Mesenchymal stem cell (in vitro differentiated cells and primary cell): Measurements from ENCODE around the gene SLC7A9.
A peak's percentile ranks its signal among the peaks of the same experiment; 100 is the strongest.

Experiments used
- DNase-seq: peaks from one replicate; pipeline ENCODE4 v3.0.0-alpha.2; 2013
- H2AFZ ChIP-seq: one replicate; pipeline ENCODE4 v1.6.1; 2013; ENCODE audit warnings: low read depth, mild to moderate bottlenecking, control low read depth, inconsistent platforms, low read length, moderate library complexity
- H2AK5ac ChIP-seq: 2 replicates; pipeline ENCODE4 v1.6.1; 2013; ENCODE audit warnings: low read length, moderate library complexity, mild to moderate bottlenecking, inconsistent platforms; ENCODE audit not compliant: severe bottlenecking
- H2BK120ac ChIP-seq: one replicate; pipeline ENCODE4 v1.6.1; 2013; ENCODE audit warnings: low read depth, mild to moderate bottlenecking, inconsistent platforms, low read length, moderate library complexity
- H2BK12ac ChIP-seq, 2 experiments: one replicate each; pipeline ENCODE4 v1.6.1; 2013; ENCODE audit warnings: inconsistent platforms in 2 of 2, low read length in 2 of 2, mild to moderate bottlenecking in 2 of 2, moderate library complexity in 2 of 2, control low read depth in 1 of 2
- H2BK15ac ChIP-seq: one replicate; pipeline ENCODE4 v1.6.1; 2013; ENCODE audit warnings: mild to moderate bottlenecking, low read depth, inconsistent platforms; ENCODE audit not compliant: poor library complexity, severe bottlenecking
- H2BK5ac ChIP-seq: 2 replicates; pipeline ENCODE4 v1.6.1; 2013; ENCODE audit warnings: low read depth, mild to moderate bottlenecking, low read length, control low read depth, inconsistent platforms; ENCODE audit not compliant: poor library complexity, severe bottlenecking
- H3K14ac ChIP-seq, 2 experiments: one replicate each; pipeline ENCODE4 v1.6.1; 2013; ENCODE audit warnings: inconsistent platforms in 2 of 2, low read length in 2 of 2, control low read depth in 1 of 2, mild to moderate bottlenecking in 1 of 2, moderate library complexity in 1 of 2
- H3K18ac ChIP-seq, 2 experiments: one replicate each; pipeline ENCODE4 v1.6.1; 2013; ENCODE audit warnings: inconsistent platforms in 2 of 2, low read length in 2 of 2, control low read depth in 1 of 2, low read depth in 1 of 2, mild to moderate bottlenecking in 1 of 2
- H3K23ac ChIP-seq, 2 experiments: one replicate each; pipeline ENCODE4 v1.6.1; 2013; ENCODE audit warnings: inconsistent platforms in 2 of 2, low read length in 2 of 2, mild to moderate bottlenecking in 2 of 2, moderate library complexity in 2 of 2, control low read depth in 1 of 2
- H3K27ac ChIP-seq: 2 replicates; pipeline ENCODE4 v1.5.1; 2013; ENCODE audit warnings: mild to moderate bottlenecking, moderate library complexity, low read length, control low read depth, inconsistent platforms; ENCODE audit not compliant: poor library complexity, severe bottlenecking
- H3K27me3 ChIP-seq, 2 experiments: 2 replicates each; pipeline versions ENCODE4 v1.6.1 to v1.7.0; 2013; ENCODE audit warnings: low read length in 2 of 2, mild to moderate bottlenecking in 2 of 2, moderate library complexity in 2 of 2, control low read depth in 1 of 2, inconsistent platforms in 1 of 2; ENCODE audit not compliant: control insufficient read depth in 1 of 2, insufficient read depth in 1 of 2
- H3K36me3 ChIP-seq, 2 experiments: 2 replicates each; pipeline versions ENCODE4 v1.6.1 to v1.7.0; 2013; ENCODE audit warnings: low read length in 2 of 2, control low read depth in 1 of 2, inconsistent platforms in 1 of 2, low read depth in 1 of 2, mild to moderate bottlenecking in 1 of 2; ENCODE audit not compliant: insufficient read depth in 2 of 2, control insufficient read depth in 1 of 2
- H3K4ac ChIP-seq, 2 experiments: one replicate each; pipeline ENCODE4 v1.6.1; 2013; ENCODE audit warnings: inconsistent platforms in 2 of 2, low read length in 2 of 2, mild to moderate bottlenecking in 2 of 2, moderate library complexity in 2 of 2, control low read depth in 1 of 2, low read depth in 1 of 2
- H3K4me1 ChIP-seq: 2 replicates; pipeline ENCODE4 v1.6.1; 2013; ENCODE audit warnings: low read depth, low read length, control low read depth; ENCODE audit not compliant: control insufficient read depth, insufficient read depth
- H3K4me2 ChIP-seq: 2 replicates; pipeline ENCODE4 v1.6.1; 2013; ENCODE audit warnings: low read length, mild to moderate bottlenecking, inconsistent platforms; ENCODE audit not compliant: poor library complexity, severe bottlenecking
- H3K4me3 ChIP-seq, 2 experiments: 2 replicates each; pipeline versions ENCODE4 v1.5.1 to v1.7.0; 2013; ENCODE audit warnings: low read length in 2 of 2, mild to moderate bottlenecking in 2 of 2, control low read depth in 1 of 2, low read depth in 1 of 2; ENCODE audit not compliant: insufficient read depth in 1 of 2
- H3K79me1 ChIP-seq: replicated peaks from 2 replicates; pipeline ENCODE4 v1.6.1; 2013; ENCODE audit warnings: mild to moderate bottlenecking, control low read depth, low read length, inconsistent platforms; ENCODE audit not compliant: poor library complexity, severe bottlenecking
- H3K9ac ChIP-seq: 2 replicates; pipeline ENCODE4 v1.7.0; 2013; ENCODE audit warnings: mild to moderate bottlenecking, low read length, moderate library complexity
- H3K9me3 ChIP-seq: 2 replicates; pipeline ENCODE4 v1.7.0; 2013; ENCODE audit warnings: mild to moderate bottlenecking, low read length; ENCODE audit not compliant: control insufficient read depth
- H4K8ac ChIP-seq: one replicate; pipeline ENCODE4 v1.6.1; 2013; ENCODE audit warnings: inconsistent platforms, mild to moderate bottlenecking, low read length, moderate library complexity
- H4K91ac ChIP-seq: one replicate; pipeline ENCODE4 v1.6.1; 2013; ENCODE audit warnings: mild to moderate bottlenecking, low read length, inconsistent platforms
- WGBS: methylation state at CpG from one replicate; pipeline ENCODE4 v1.1.7; 2013; ENCODE audit warnings: mixed read lengths; 5-methylcytosine and 5-hydroxymethylcytosine counted together

Gene SLC7A9

GRCh38 chr19:32876236-32876918 is 6.8 kb upstream of the SLC7A9 start:
- Histone ChIP-seq H3K27me3 (no peaks in the 10 kb centered on the region), H3K14ac (no peak overlapping the region), H2AFZ (no peak overlapping the region), H3K4ac (no peak overlapping the region), H2BK15ac (no peak overlapping the region), H3K36me3 (peaks cover 21 to 30% of the 10 kb centered on the region in 2 experiments), H3K9ac (no peak overlapping the region), H2AK5ac (peak overlapping the region; percentile 63), H3K4me1 (peaks cover 16% of the 10 kb centered on the region), H2BK12ac (no peak overlapping the region), H2BK5ac (no peak overlapping the region), H3K27ac (no peak overlapping the region), H3K4me2 (no peak overlapping the region), H4K91ac (no peak overlapping the region), H3K79me1 (no peaks in the 10 kb centered on the region), H2BK120ac (no peak overlapping the region), H3K9me3 (no peaks in the 10 kb centered on the region), H3K4me3 (no peak overlapping the region), H3K23ac (no peak overlapping the region), H3K18ac (no peak overlapping the region), H4K8ac (no peak overlapping the region)
- 94% methylated on average over 9 of the region's 9 CpGs for WGBS
- no peak for DNase-seq

GRCh38 chr19:32875428-32875827 is 5.9 kb upstream of the SLC7A9 start:
- H3K27ac ChIP-seq: no peak overlapping the region
- no peak overlapping the region for H3K18ac ChIP-seq
- H3K9ac ChIP-seq: no peak overlapping the region
- 72% methylated on average over 6 of the region's 7 CpGs for WGBS
- H3K4ac ChIP-seq: no peak overlapping the region
- no peak overlapping the region for H2BK5ac ChIP-seq
- H3K23ac ChIP-seq: no peak overlapping the region
- H3K4me1 ChIP-seq: peaks cover 18% of the 10 kb centered on the region
- H2AK5ac ChIP-seq: no peak overlapping the region
- H3K9me3 ChIP-seq: no peaks in the 10 kb centered on the region
- H4K91ac ChIP-seq: peak overlapping the region; percentile 10
- DNase-seq: no peak
- no peak overlapping the region for H2BK15ac ChIP-seq
- no peak overlapping the region for H3K4me2 ChIP-seq
- H3K27me3 ChIP-seq: peaks cover 0 to 2% of the 10 kb centered on the region in 2 experiments
- no peak overlapping the region for H2BK12ac ChIP-seq
- no peak overlapping the region for H2BK120ac ChIP-seq
- no peaks in the 10 kb centered on the region for H3K79me1 ChIP-seq
- no peak overlapping the region for H3K4me3 ChIP-seq
- no peak overlapping the region for H2AFZ ChIP-seq
- no peak overlapping the region for H3K14ac ChIP-seq
- peak overlapping the region; percentile 48 for H4K8ac ChIP-seq
- peaks cover 21 to 30% of the 10 kb centered on the region in 2 experiments for H3K36me3 ChIP-seq

DNA sequence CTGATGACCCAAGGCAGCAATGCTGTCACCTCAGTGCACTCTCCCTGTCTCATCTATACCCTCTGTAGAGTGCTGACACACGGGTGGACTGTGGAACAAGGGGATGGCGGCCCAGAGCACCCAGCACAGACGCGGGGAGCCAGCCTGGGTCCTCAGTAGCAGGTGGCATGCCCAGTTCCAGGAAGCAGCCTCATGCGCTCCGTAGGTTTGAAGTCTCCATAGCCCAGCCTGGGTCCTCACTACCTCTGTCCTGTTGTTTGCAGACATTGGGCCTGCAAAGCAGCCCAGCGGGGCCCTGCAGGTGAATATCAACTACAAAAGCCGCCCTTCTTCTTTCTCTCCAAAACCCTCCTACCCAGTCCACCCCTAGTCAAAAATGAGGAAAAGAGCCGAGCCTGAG is 5.0 kb upstream of the SLC7A9 start:
- no peak overlapping the region for H3K14ac ChIP-seq
- WGBS: 79% methylated on average over 9 of the region's 9 CpGs

DNA sequence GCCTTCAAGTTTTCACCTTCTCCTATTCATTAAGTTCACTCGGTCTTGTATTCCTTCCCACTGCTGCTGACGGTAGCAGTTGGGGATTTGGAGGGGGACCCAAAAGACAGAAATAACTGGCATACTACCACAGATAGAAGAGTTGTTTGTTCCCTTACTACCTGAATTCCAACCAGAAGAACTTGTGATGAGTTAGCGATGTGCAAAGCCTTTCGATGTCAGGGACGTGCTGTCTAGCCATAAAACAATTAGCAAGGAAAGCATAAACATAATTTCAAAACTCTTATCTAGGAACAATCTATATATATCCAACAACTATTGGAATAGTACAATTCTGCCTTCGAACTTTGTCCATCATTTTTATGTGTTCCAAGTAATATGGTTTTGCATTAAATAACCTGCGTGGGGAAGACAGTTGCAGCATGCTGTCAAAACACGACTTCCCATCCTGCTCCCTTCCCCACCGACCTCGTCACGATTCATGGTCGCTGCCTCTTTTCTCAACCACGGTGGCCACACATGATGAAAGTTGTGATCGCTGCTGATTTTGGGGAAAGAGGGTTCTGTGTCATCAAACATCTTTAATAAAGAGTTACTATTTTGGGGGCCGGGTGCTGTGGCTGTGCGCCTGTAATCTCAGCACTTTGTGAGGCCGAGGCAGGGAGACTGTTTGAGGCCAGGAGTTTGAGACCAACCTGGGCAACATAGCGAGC is 3.8 kb upstream of the SLC7A9 start:
- Histone ChIP-seq H4K8ac (no peak overlapping the region), H3K18ac (no peak overlapping the region), H3K23ac (no peak overlapping the region), H3K79me1 (no peaks in the 10 kb centered on the region), H2BK120ac (no peak overlapping the region), H3K36me3 (peaks cover 9 to 11% of the 10 kb centered on the region in 2 experiments), H3K4me3 (no peak overlapping the region), H2BK5ac (no peak overlapping the region), H2BK15ac (no peak overlapping the region), H3K27me3 (peaks cover 0 to 6% of the 10 kb centered on the region in 2 experiments), H3K4me2 (no peak overlapping the region), H2AFZ (no peak overlapping the region), H4K91ac (no peak overlapping the region), H3K4me1 (peaks cover 23% of the 10 kb centered on the region), H3K27ac (no peak overlapping the region), H3K9ac (no peak overlapping the region), H2AK5ac (no peak overlapping the region), H3K14ac (no peak overlapping the region), H3K9me3 (no peaks in the 10 kb centered on the region), H2BK12ac (no peak overlapping the region), H3K4ac (no peak overlapping the region)
- no peak for DNase-seq
- 87% methylated on average over 16 of the region's 18 CpGs for WGBS

More for the DNA sequence above, 5.0 kb upstream of the SLC7A9 start:
- Histone ChIP-seq H3K4me2 (no peak overlapping the region), H3K18ac (no peak overlapping the region), H2BK15ac (no peak overlapping the region), H3K36me3 (peaks cover 21 to 22% of the 10 kb centered on the region in 2 experiments), H3K23ac (no peak overlapping the region), H3K9me3 (no peaks in the 10 kb centered on the region), H3K9ac (no peak overlapping the region), H2AFZ (no peak overlapping the region), H2AK5ac (no peak overlapping the region), H2BK5ac (no peak overlapping the region), H3K4ac (no peak overlapping the region), H3K4me1 (peaks cover 18% of the 10 kb centered on the region), H3K4me3 (no peak overlapping the region), H3K79me1 (no peaks in the 10 kb centered on the region), H3K27me3 (peaks cover 0 to 6% of the 10 kb centered on the region in 2 experiments), H4K8ac (no peak overlapping the region), H2BK12ac (no peak overlapping the region), H2BK120ac (no peak overlapping the region), H4K91ac (no peak overlapping the region), H3K27ac (no peak overlapping the region)
- DNase-seq: no peak
